Tibial artery (tissue), 4 donors: ENCODE data around the gene CCDC71.

ENCODE experiments used
- DNase-seq, 2 donors: peaks; one replicate each; pipeline ENCODE4 v3.0.0-alpha.2; 2019
- H3K27ac ChIP-seq, 2 donors: fragments of 200-600 bp; sonication (generic) in 1 of 2; 1 replicate in 1 of 2; 2 replicates in 1 of 2; pipeline ENCODE4 v1.5.1; 2018 to 2019; ENCODE audit warnings: mild to moderate bottlenecking in 1 of 2
- H3K27me3 ChIP-seq, 2 donors: fragments of 200-600 bp; sonication (generic) in 1 of 2; one replicate each; pipeline versions ENCODE4 v1.5.1 to v1.6.0; 2016 to 2019
- H3K36me3 ChIP-seq, 3 donors: fragments of 200-600 bp; sonication (generic) in 2 of 3; one replicate each; pipeline ENCODE4 v1.5.1; 2016 to 2019; ENCODE audit warnings: mild to moderate bottlenecking in 2 of 3
- H3K4me1 ChIP-seq, 4 donors: fragments of 200-600 bp; sonication (generic) in 2 of 4; 1 replicate in 3 of 4; 2 replicates in 1 of 4; pipeline ENCODE4 v1.5.1; 2016 to 2019
- H3K4me3 ChIP-seq, 2 donors: fragments of 200-600 bp; sonication (generic) in 1 of 2; 1 replicate in 1 of 2; 2 replicates in 1 of 2; pipeline ENCODE4 v1.5.1; 2018 to 2019; ENCODE audit warnings: mild to moderate bottlenecking in 2 of 2
- H3K9me3 ChIP-seq, 3 donors: fragments of 200-600 bp; sonication (generic) in 1 of 3; one replicate each; pipeline ENCODE4 v1.5.1; 2016 to 2019
- intact Hi-C: fragments of 100-400 bp; cut with DNase I; formaldehyde crosslinking; loops from one replicate; pipeline ENCODE4 v1.15.0; 2023; ENCODE audit warnings: low total_unique reads
- TF ChIP-seq, protein P1 (sequence below), 2 experiments: fragments of 200-600 bp in 1 of 2; fragments of 450-650 bp in 1 of 2; IDR thresholded peaks; one replicate each; pipeline ENCODE4 v1.5.1; 2017 to 2019; ENCODE audit warnings: antibody characterized with exemption in 2 of 2, mild to moderate bottlenecking in 1 of 2, moderate library complexity in 1 of 2

Gene CCDC71

DNA sequence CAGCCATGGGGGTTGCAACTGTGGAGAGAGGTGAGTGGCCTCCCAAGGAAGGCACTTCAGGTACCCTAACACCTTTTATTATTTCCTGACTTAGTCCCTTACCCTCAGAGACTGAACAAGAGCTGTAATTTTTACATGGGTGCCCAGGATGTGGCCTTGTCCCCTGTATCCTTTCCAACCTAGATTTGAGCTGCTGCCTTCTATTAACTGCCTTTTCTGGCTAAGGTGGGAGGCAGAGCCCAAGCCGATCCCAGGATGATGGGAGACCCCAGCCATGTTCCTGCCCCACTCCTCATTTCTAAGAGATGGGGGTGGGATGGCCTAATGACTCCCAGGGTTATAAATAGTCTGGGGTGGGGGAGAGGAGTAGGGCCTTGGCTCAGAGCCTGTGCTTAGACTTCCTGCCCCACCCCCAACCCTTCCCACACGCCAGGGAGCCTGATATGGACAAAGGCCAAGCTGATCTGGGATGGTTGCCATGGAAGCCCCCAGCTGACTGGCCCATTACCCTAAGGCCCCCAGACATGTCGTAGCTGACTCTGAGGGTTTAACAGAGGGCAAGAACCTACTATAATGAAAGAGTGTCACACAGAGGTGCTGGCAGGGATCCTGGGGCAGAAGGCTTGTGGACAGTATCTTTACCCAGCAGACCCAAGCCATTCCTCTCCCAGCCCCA lies 7.1 kb upstream of the CCDC71 start:
- Histone ChIP-seq H3K27me3 (no peaks in the 10 kb centered on the region), H3K27ac (peak overlapping the region; percentile 91 to 97), H3K36me3 (peaks cover 8 to 41% (median 27%) of the 10 kb centered on the region in 3 donors), H3K9me3 (no peaks in the 10 kb centered on the region), H3K4me3 (peak overlapping the region; percentile 85 to 88), H3K4me1 (peaks cover 0 to 44% (median 37%) of the 10 kb centered on the region in 4 donors)
- DNase-seq, result no peak
- TF ChIP-seq, protein P1, sequence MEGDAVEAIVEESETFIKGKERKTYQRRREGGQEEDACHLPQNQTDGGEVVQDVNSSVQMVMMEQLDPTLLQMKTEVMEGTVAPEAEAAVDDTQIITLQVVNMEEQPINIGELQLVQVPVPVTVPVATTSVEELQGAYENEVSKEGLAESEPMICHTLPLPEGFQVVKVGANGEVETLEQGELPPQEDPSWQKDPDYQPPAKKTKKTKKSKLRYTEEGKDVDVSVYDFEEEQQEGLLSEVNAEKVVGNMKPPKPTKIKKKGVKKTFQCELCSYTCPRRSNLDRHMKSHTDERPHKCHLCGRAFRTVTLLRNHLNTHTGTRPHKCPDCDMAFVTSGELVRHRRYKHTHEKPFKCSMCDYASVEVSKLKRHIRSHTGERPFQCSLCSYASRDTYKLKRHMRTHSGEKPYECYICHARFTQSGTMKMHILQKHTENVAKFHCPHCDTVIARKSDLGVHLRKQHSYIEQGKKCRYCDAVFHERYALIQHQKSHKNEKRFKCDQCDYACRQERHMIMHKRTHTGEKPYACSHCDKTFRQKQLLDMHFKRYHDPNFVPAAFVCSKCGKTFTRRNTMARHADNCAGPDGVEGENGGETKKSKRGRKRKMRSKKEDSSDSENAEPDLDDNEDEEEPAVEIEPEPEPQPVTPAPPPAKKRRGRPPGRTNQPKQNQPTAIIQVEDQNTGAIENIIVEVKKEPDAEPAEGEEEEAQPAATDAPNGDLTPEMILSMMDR (IDR thresholded peaks at IDR 0.05), result no peak
- intact Hi-C loops, result loop anchor here (2.0 to 10.0 kb wide), 4 partner anchors 104 to 279 kb away; partner anchors contain the start of gene C3orf62

DNA sequence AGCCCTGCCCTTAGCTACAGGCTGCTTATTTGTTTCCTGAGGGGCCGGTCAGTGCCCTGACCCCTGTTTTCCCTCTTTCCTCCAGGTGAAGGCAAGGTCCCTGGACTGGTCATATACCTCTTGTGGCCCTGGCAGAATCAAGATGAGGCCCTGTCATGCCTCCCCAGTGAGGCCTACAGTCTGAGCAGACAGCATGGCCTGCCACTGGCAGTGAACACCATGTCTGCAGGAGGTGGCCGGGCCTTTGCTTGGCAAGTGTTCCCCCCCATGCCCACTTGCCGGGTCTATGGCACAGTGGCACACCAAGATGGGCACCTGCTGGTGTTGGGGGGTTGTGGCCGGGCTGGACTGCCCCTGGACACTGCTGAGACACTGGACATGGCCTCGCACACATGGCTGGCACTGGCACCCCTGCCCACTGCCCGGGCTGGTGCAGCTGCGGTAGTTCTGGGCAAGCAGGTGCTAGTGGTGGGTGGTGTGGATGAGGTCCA lies 6.5 kb upstream of the CCDC71 start:
- intact Hi-C loops, result loop anchor here (2.0 to 10.0 kb wide), 4 partner anchors 105 to 280 kb away; partner anchors contain the start of gene C3orf62
- Histone ChIP-seq H3K9me3 (no peaks in the 10 kb centered on the region), H3K4me3 (peak overlapping the region; percentile 85 to 88), H3K27ac (peak overlapping the region; percentile 91 to 97), H3K36me3 (peaks cover 8 to 37% (median 24%) of the 10 kb centered on the region in 3 donors), H3K27me3 (no peaks in the 10 kb centered on the region), H3K4me1 (peaks cover 0 to 44% (median 37%) of the 10 kb centered on the region in 4 donors)
- DNase-seq, result no peak
- TF ChIP-seq, protein P1 (IDR thresholded peaks at IDR 0.05), result no peak

DNA sequence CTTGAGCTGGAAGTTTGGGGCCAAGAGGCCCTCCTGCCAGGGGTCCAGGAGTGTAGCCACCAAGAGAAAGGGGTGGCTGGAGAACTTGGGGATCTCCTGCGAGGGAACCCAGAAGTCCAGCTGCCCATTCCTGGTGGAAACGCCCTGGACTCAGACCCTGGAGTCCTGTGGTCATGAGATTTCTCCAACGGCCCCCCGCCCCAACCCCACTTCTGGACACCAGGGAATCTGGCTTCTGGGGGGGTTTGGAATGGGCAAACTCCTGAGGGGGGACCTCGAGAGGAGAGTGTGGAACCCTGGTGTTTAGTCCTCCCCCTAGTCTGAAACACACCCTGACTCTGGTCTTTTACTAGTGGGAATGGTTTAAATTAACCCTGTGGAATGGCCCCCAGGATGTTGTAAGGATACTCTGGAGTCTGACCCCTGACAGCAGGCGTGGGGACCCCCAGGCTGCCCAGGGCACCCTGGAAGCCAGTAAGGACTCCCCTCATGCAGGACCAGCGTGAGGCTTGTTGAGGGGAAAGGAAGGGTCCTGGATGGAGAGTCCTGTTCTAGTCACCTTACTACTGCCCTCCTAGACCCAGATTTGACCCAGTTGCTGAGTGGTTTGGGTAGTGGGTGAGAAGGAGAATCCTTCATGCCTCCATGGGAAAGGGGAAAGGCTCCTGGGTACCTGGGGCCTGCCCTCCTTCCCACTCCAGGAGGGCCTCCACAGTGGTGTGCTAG lies 5.8 kb upstream of the CCDC71 start:
- intact Hi-C loops, result loop anchor here (2.0 to 10.0 kb wide), 4 partner anchors 105 to 280 kb away; partner anchors contain the start of gene C3orf62
- H3K27me3 ChIP-seq, result no peaks in the 10 kb centered on the region
- TF ChIP-seq, protein P1 (IDR thresholded peaks at IDR 0.05), result no peak
- no peak for DNase-seq
- peaks cover 0 to 44% (median 37%) of the 10 kb centered on the region in 4 donors for H3K4me1 ChIP-seq
- H3K9me3 ChIP-seq, result no peaks in the 10 kb centered on the region
- H3K36me3 ChIP-seq, result peaks cover 8 to 30% (median 19%) of the 10 kb centered on the region in 3 donors
- H3K27ac ChIP-seq, result peak overlapping the region; percentile 91 to 97
- peak overlapping the region; percentile 85 to 88 for H3K4me3 ChIP-seq

DNA sequence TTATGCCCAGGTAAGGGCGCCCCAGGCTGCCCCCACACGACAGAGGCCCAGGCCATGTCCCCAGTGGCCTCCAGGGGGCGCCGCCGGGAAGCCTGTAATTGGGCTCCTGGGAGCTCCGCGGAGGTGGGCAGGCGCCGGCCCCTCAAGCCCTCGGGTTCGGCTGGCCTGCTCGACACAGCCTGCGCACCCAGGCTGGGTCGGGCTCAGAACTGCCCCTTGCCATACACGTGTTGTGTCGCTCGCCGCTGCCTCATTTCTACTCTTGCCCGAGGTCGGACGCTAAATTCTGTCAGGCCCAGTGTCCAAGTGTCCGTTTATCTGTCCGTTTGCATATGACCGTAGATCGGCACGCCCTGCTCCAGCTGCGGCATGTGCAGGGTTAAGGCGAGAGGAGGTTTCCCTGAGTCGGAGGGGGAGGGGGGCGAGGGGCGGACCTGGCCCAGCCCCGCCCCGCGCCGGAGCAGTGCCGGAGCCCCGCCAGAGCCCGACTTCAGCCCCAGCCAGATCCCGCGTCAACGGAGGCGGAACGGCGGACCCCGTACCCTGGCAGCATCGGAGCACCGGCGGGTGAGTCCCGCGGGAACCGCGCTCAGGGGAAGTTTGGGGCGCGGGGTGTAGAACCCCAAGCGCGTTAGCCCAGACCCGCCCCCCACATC lies 5.1 kb upstream of the CCDC71 start, which contains the start of gene KLHDC8B:
Gene KLHDC8B (plus strand): TSS at position 480 of the 656 bp plus-strand sequence. CDS start 1,172 bp downstream, outside the sequence.
- peak; percentile 81 to 91 for DNase-seq
- intact Hi-C loops, result loop anchor here (5.0 to 10.0 kb wide), 3 partner anchors 106 to 281 kb away; partner anchors contain the start of gene C3orf62
- H3K27ac ChIP-seq, result peak within 1 kb of the TSS; percentile 91 to 97
- no peaks in the 10 kb centered on the region for H3K9me3 ChIP-seq
- peak within 1 kb of the TSS; percentile 85 to 88 for H3K4me3 ChIP-seq
- H3K4me1 ChIP-seq, result peaks cover 0 to 51% (median 44%) of the 10 kb centered on the region in 4 donors
- TF ChIP-seq, protein P1 (IDR thresholded peaks at IDR 0.05), result peak; percentile 93 to 97
- H3K27me3 ChIP-seq, result no peaks in the 10 kb centered on the region
- peaks cover 8 to 23% (median 17%) of the 10 kb centered on the region in 3 donors for H3K36me3 ChIP-seq

DNA sequence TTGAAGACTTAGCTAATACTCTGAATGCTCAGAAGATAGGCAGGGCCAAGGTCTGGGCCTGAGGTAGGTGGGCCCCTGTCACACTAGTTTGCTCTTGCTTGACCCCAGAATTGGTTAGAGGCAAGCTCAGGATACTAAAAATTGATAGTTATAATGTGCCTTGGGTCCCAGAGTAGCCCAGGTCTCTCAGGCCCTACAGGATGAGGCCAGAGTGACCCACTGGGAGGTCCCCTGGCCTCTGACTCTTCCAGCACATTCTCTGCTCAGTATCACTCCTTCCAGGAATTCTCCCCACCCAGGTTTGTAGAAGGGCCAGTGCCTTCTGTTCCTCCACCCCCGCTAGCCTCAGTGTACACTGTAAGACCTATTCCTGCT lies 4.6 kb upstream of the CCDC71 start:
- Histone ChIP-seq H3K27me3 (no peaks in the 10 kb centered on the region), H3K27ac (peak overlapping the region; percentile 91 to 97), H3K9me3 (no peaks in the 10 kb centered on the region), H3K36me3 (peaks cover 8 to 18% (median 12%) of the 10 kb centered on the region in 3 donors), H3K4me3 (peak overlapping the region; percentile 85 to 88), H3K4me1 (peaks cover 0 to 52% (median 44%) of the 10 kb centered on the region in 4 donors)
- TF ChIP-seq, protein P1 (IDR thresholded peaks at IDR 0.05), result no peak
- DNase-seq, result no peak
- intact Hi-C loops, result loop anchor here (5.0 to 10.0 kb wide), 3 partner anchors 107 to 282 kb away; partner anchors contain the start of gene C3orf62
